GM12878 (cell line): ENCODE results near the gene ZFP64. TPM values are rescaled to one million over a fixed set of nuclear protein-coding genes. Genes with fewer than 3 reads are reported as not detected.

ENCODE experiments used
- ASH2L ChIP-seq: fragments of 300-600, 200-600 bp; sonication (generic); IDR thresholded peaks from 2 replicates; pipeline ENCODE4 v1.6.1; 2017; ENCODE audit warnings: low read depth, mild to moderate bottlenecking, borderline replicate concordance
- CBX5 ChIP-seq: sonication (generic); IDR thresholded peaks from 2 replicates; pipeline ENCODE4 v1.6.1; 2016; ENCODE audit warnings: low read depth, moderate library complexity, mild to moderate bottlenecking, inconsistent platforms
- DPF2 ChIP-seq: fragments of 450-650 bp; IDR thresholded peaks from 2 replicates; pipeline ENCODE4 v1.6.1; 2017; ENCODE audit warnings: mild to moderate bottlenecking
- HCFC1 ChIP-seq: fragments of 150-350 bp; IDR thresholded peaks from 2 replicates; pipeline ENCODE4 v1.6.1; 2014; ENCODE audit warnings: low read length
- HDGF ChIP-seq: fragments of 450-650 bp; IDR thresholded peaks from 2 replicates; pipeline ENCODE4 v1.6.1; 2016; ENCODE audit warnings: antibody characterized with exemption
- IKZF2 ChIP-seq, 2 experiments: fragments of 450-650 bp; IDR thresholded peaks; 2 replicates each; pipeline ENCODE4 v1.6.1; 2017; ENCODE audit warnings: mild to moderate bottlenecking in 2 of 2, moderate library complexity in 2 of 2
- JUNB ChIP-seq: IDR thresholded peaks from 2 replicates; pipeline ENCODE4 v1.6.1; 2016; ENCODE audit warnings: antibody characterized with exemption, mild to moderate bottlenecking
- NFXL1 ChIP-seq: fragments of 450-650 bp; IDR thresholded peaks from 2 replicates; pipeline ENCODE4 v1.6.1; 2017; ENCODE audit warnings: antibody characterized with exemption, mild to moderate bottlenecking, borderline replicate concordance
- POLR2A ChIP-seq: IDR thresholded peaks from 2 replicates; pipeline ENCODE4 v1.6.1; 2011; ENCODE audit warnings: low read depth, mild to moderate bottlenecking, low read length
- POLR2AphosphoS5 ChIP-seq: IDR thresholded peaks from 2 replicates; pipeline ENCODE4 v1.6.1; 2011; ENCODE audit warnings: mild to moderate bottlenecking, low read length, inconsistent platforms
- RAD21 ChIP-seq: IDR thresholded peaks from 2 replicates; pipeline ENCODE4 v1.6.1; 2011; ENCODE audit warnings: mild to moderate bottlenecking, low read depth, low read length, moderate library complexity; ENCODE audit not compliant: insufficient read depth
- RB1 ChIP-seq: fragments of 450-650 bp; formaldehyde crosslinking; IDR thresholded peaks from 2 replicates; pipeline ENCODE4 v1.6.1; 2017; ENCODE audit warnings: mild to moderate bottlenecking, borderline replicate concordance
- SMAD1 ChIP-seq: fragments of 450-650 bp; IDR thresholded peaks from 2 replicates; pipeline ENCODE4 v1.6.1; 2018; ENCODE audit warnings: mild to moderate bottlenecking, low read depth; ENCODE audit not compliant: partially characterized antibody
- SRF ChIP-seq, 2 experiments: IDR thresholded peaks; 2 replicates each; pipeline ENCODE4 v1.6.1; 2011; ENCODE audit warnings: low read depth in 2 of 2, low read length in 2 of 2, mild to moderate bottlenecking in 1 of 2, moderate library complexity in 1 of 2
- TCF12 ChIP-seq: IDR thresholded peaks from 2 replicates; pipeline ENCODE4 v1.6.1; 2011; ENCODE audit warnings: low read depth, mild to moderate bottlenecking, low read length
- WRNIP1 ChIP-seq: IDR thresholded peaks from 2 replicates; pipeline ENCODE4 v1.6.1; 2011; ENCODE audit warnings: low read depth, low read length, improper control_type of control experiment, borderline replicate concordance
- YBX1 ChIP-seq: fragments of 450-650 bp; IDR thresholded peaks from 2 replicates; pipeline ENCODE4 v1.6.1; 2016; ENCODE audit warnings: antibody characterized with exemption
- ZNF207 ChIP-seq: fragments of 450-650 bp; IDR thresholded peaks from 2 replicates; pipeline ENCODE4 v1.6.1; 2014; ENCODE audit warnings: antibody characterized with exemption, mild to moderate bottlenecking, borderline replicate concordance
- ZNF274 ChIP-seq: IDR thresholded peaks from one replicate; pipeline ENCODE4 v1.8.0; 2011; ENCODE audit not compliant: insufficient read length, insufficient read depth
- polyA plus RNA-seq, 11 experiments: library from polyadenylated mRNA; depleted of rRNA in 4 of 11; unstranded in 6 of 11; stranded (reverse) in 5 of 11; fragments of >200 nt; fragmentation: Nextera tagmentation in 4 of 11; fragmentation: Illumina TruSeq in 1 of 11; extraction: Ambion mirVana in 4 of 11; extraction: Trizol in 1 of 11; gene quantifications; 1 replicate in 1 of 11; 2 replicates in 10 of 11; pipeline versions ENCODE4 v1.2.1 to v1.2.3, GENCODE V29; 2011 to 2016; ENCODE audit warnings: inconsistent platforms in 2 of 11, missing spikeins in 2 of 11, low read depth in 1 of 11
- total RNA-seq, 4 experiments: library from RNA; depleted of rRNA in 3 of 4; stranded (reverse); fragments of >200 nt in 3 of 4; fragmentation: Illumina TruSeq in 1 of 4; extraction: Trizol in 1 of 4; gene quantifications; 2 replicates each; pipeline versions ENCODE4 v1.2.1 to v1.2.3, GENCODE V29; 2013 to 2021
- TF ChIP-seq, protein P1 (sequence below): IDR thresholded peaks from 2 replicates; pipeline ENCODE4 v1.6.1; 2011; ENCODE audit warnings: borderline replicate concordance, low read depth, mild to moderate bottlenecking, moderate library complexity, mixed read lengths, low read length; ENCODE audit not compliant: insufficient read depth; ENCODE audit errors: extremely low read length
- TF ChIP-seq, protein P2 (sequence below): fragments of 450-650 bp; IDR thresholded peaks from 2 replicates; pipeline ENCODE4 v1.6.1; 2018; ENCODE audit warnings: borderline replicate concordance, mild to moderate bottlenecking; ENCODE audit not compliant: partially characterized antibody
- TF ChIP-seq, protein P3 (sequence below): IDR thresholded peaks from 2 replicates; pipeline ENCODE4 v1.6.1; 2011; ENCODE audit warnings: low read depth, mild to moderate bottlenecking, low read length, moderate library complexity, borderline replicate concordance; ENCODE audit errors: extremely low read depth
- TF ChIP-seq, protein P4 (sequence below), 3 experiments: IDR thresholded peaks in 2 of 3; conservative IDR thresholded peaks in 1 of 3; 2 replicates each; pipeline ENCODE4 v1.5.1; 2011; ENCODE audit warnings: low read depth in 3 of 3, low read length in 3 of 3, mild to moderate bottlenecking in 3 of 3, control low read depth in 2 of 3, moderate library complexity in 2 of 3, inconsistent platforms in 1 of 3, mixed read lengths in 1 of 3; ENCODE audit not compliant: control insufficient read depth in 2 of 3, insufficient read depth in 1 of 3; ENCODE audit errors: extremely low read depth in 1 of 3
- TF ChIP-seq, protein P5 (sequence below): IDR thresholded peaks from 2 replicates; pipeline ENCODE4 v1.6.1; 2011; ENCODE audit warnings: mild to moderate bottlenecking, low read depth, low read length, moderate library complexity; ENCODE audit not compliant: insufficient replicate concordance

Gene ZFP64
- total and polyA plus RNA-seq, 10 of the 15 experiments (the other 5 are each of a cell fraction or from before 2014, with no cell fraction given), result 2.3 to 21.8 (median 11.8) TPM

DNA sequence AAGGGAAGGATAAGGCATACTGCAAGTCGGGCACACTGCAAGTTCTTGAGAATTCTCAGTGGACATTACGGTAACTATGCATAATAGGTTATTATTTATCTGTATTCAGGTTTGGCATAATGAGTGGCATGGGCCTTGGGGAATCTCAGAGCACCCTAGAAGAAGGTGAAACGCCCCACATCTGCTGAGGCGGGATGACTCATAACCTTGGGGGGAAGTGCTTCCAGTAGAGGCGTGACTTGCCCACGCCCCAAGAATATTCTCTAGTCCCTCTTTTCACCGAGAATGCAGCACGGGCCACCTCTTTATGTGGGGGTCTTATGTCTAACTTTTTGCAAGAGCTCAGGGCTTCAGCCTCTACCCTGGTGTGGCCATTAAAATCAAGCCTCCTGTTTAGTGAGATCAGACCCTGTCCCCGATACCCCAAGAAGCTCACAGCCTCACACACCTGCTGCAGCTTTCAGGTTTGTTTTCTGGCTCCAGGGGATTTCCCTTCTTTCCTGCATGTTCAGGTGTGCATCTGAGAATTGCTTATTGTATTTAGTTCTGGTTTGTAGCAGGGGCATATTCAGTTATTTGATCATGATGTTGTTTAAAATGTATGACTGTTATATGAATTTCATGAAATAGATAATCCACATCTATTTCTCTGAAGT is 19.1 kb downstream of the ZFP64 start (continued):
- TF ChIP-seq, protein P1, sequence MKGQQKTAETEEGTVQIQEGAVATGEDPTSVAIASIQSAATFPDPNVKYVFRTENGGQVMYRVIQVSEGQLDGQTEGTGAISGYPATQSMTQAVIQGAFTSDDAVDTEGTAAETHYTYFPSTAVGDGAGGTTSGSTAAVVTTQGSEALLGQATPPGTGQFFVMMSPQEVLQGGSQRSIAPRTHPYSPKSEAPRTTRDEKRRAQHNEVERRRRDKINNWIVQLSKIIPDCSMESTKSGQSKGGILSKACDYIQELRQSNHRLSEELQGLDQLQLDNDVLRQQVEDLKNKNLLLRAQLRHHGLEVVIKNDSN, result no peak
- TF ChIP-seq POLR2A (no peak), IKZF2 (IDR thresholded peaks at IDR 0.05) (peak in 1 of 2 experiments; percentile 20; a peak in 1 of 4 replicates), RAD21 (no peak), YBX1 (no peak), ZNF207 (no peak), ASH2L (no peak), WRNIP1 (no peak), RB1 (no peak), SRF (IDR thresholded peaks at IDR 0.05; ENCODE audit: low read depth in 2 of 2, low read length in 2 of 2) (no peak), HCFC1 (no peak), NFXL1 (no peak), POLR2AphosphoS5 (no peak), HDGF (no peak), ZNF274 (no peak), CBX5 (no peak), JUNB (peak; percentile 68), TCF12 (peak; percentile 12), SMAD1 (no peak), DPF2 (no peak)
- TF ChIP-seq, protein P2, sequence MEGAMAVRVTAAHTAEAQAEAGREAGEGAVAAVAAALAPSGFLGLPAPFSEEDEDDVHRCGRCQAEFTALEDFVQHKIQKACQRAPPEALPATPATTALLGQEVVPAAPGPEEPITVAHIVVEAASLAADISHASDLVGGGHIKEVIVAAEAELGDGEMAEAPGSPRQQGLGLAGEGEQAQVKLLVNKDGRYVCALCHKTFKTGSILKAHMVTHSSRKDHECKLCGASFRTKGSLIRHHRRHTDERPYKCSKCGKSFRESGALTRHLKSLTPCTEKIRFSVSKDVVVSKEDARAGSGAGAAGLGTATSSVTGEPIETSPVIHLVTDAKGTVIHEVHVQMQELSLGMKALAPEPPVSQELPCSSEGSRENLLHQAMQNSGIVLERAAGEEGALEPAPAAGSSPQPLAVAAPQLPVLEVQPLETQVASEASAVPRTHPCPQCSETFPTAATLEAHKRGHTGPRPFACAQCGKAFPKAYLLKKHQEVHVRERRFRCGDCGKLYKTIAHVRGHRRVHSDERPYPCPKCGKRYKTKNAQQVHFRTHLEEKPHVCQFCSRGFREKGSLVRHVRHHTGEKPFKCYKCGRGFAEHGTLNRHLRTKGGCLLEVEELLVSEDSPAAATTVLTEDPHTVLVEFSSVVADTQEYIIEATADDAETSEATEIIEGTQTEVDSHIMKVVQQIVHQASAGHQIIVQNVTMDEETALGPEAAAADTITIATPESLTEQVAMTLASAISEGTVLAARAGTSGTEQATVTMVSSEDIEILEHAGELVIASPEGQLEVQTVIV, result no peak
- TF ChIP-seq, protein P3, sequence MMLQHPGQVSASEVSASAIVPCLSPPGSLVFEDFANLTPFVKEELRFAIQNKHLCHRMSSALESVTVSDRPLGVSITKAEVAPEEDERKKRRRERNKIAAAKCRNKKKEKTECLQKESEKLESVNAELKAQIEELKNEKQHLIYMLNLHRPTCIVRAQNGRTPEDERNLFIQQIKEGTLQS, result no peak
- TF ChIP-seq, protein P4, sequence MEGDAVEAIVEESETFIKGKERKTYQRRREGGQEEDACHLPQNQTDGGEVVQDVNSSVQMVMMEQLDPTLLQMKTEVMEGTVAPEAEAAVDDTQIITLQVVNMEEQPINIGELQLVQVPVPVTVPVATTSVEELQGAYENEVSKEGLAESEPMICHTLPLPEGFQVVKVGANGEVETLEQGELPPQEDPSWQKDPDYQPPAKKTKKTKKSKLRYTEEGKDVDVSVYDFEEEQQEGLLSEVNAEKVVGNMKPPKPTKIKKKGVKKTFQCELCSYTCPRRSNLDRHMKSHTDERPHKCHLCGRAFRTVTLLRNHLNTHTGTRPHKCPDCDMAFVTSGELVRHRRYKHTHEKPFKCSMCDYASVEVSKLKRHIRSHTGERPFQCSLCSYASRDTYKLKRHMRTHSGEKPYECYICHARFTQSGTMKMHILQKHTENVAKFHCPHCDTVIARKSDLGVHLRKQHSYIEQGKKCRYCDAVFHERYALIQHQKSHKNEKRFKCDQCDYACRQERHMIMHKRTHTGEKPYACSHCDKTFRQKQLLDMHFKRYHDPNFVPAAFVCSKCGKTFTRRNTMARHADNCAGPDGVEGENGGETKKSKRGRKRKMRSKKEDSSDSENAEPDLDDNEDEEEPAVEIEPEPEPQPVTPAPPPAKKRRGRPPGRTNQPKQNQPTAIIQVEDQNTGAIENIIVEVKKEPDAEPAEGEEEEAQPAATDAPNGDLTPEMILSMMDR (IDR thresholded peaks at IDR 0.05 in 2 of 3, conservative IDR thresholded peaks at IDR 0.05 in 1 of 3; ENCODE audit: control insufficient read depth in 2 of 3, extremely low read depth in 1 of 3, insufficient read depth in 1 of 3, low read depth in 3 of 3, low read length in 3 of 3), result no peak
- TF ChIP-seq, protein P5, sequence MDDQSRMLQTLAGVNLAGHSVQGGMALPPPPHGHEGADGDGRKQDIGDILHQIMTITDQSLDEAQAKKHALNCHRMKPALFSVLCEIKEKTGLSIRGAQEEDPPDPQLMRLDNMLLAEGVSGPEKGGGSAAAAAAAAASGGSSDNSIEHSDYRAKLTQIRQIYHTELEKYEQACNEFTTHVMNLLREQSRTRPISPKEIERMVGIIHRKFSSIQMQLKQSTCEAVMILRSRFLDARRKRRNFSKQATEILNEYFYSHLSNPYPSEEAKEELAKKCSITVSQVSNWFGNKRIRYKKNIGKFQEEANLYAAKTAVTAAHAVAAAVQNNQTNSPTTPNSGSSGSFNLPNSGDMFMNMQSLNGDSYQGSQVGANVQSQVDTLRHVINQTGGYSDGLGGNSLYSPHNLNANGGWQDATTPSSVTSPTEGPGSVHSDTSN, result peak; percentile 74
